Fibroblast of pulmonary artery (primary cell): ENCODE data around the gene PPP2R2C.

Source experiments
- DNase-seq: peaks from one replicate; pipeline ENCODE4 v3.0.0-alpha.2; 2010; ENCODE audit warnings: low read depth
- H3K4me3 ChIP-seq: replicated peaks from 2 replicates; pipeline ENCODE4 v1.5.1; 2011; ENCODE audit warnings: low read depth, mild to moderate bottlenecking, control low read depth, low read length, moderate library complexity
- TF ChIP-seq, protein P1 (sequence below): IDR thresholded peaks from 2 replicates; pipeline ENCODE4 v1.5.1; 2011; ENCODE audit warnings: mild to moderate bottlenecking, control low read depth, low read length, inconsistent platforms; ENCODE audit errors: missing control alignments

PPP2R2C gene

DNA sequence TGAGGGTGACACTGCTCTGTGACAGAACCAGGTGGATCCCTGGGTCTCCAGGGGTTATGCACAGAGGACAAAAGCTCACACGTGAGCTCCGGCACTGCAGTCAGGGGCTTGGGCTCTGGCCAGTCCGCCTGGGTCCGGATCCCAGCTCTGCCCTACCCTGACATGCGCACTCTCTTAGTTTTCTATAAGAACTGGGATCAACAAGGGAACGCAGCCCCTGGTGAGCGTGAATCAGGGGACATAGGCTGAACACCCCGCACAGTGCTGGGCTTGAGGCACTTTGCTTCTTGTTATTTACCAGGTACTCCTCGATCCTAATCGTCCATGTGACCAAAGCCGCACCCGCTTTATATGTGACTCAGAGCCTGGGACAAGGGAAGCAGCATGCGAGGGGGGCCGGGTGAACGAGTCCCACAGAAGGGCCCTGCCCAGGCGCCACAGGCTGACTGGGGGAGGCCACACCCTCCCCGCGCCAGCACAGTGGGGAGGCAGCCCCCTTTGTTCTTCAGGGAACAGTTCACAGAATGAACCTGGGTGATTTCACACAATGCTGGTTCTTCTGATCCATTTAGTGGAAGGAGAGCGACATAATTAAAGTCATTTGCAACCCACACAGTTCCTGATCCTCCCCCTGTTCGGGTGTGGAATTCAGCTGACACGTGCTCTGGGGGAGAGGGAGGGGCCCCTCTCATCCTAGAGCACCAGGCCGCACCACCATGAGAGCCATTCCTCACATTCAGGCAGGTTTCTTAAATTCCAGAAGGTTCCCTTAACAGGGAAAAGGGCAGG lies 147.2 kb downstream of the PPP2R2C start:
- H3K4me3 ChIP-seq: no peak overlapping the region
- DNase-seq: no peak
- TF ChIP-seq, protein P1, sequence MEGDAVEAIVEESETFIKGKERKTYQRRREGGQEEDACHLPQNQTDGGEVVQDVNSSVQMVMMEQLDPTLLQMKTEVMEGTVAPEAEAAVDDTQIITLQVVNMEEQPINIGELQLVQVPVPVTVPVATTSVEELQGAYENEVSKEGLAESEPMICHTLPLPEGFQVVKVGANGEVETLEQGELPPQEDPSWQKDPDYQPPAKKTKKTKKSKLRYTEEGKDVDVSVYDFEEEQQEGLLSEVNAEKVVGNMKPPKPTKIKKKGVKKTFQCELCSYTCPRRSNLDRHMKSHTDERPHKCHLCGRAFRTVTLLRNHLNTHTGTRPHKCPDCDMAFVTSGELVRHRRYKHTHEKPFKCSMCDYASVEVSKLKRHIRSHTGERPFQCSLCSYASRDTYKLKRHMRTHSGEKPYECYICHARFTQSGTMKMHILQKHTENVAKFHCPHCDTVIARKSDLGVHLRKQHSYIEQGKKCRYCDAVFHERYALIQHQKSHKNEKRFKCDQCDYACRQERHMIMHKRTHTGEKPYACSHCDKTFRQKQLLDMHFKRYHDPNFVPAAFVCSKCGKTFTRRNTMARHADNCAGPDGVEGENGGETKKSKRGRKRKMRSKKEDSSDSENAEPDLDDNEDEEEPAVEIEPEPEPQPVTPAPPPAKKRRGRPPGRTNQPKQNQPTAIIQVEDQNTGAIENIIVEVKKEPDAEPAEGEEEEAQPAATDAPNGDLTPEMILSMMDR: no peak

DNA sequence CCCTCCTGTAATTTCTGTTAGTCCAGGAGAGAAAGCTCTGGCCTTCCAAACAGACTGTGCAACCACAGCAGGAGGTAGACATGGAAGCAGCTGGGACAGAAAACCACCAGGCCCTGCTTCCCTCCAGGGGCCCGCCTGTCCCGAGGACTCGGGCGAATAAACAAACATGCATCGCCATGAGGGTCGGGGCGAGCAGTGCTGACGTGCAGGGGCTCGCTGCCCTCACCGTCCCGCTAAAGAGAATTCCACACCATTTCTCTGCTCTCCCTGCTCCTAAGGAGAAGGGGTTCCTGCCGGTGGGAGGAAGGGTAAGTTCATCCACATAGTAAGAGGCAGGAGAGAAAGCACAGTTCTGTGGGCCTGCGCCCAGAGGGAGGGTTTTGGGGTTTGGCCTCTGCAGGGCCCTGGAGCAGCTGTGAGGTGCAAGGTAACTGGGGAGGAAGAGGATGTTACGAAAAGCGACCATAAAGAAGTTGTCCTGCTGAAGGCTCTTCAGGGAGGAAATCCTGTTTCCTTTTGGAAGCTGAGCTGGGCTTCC lies 147.9 kb downstream of the PPP2R2C start:
- DNase-seq: no peak
- TF ChIP-seq, protein P1: no peak

DNA sequence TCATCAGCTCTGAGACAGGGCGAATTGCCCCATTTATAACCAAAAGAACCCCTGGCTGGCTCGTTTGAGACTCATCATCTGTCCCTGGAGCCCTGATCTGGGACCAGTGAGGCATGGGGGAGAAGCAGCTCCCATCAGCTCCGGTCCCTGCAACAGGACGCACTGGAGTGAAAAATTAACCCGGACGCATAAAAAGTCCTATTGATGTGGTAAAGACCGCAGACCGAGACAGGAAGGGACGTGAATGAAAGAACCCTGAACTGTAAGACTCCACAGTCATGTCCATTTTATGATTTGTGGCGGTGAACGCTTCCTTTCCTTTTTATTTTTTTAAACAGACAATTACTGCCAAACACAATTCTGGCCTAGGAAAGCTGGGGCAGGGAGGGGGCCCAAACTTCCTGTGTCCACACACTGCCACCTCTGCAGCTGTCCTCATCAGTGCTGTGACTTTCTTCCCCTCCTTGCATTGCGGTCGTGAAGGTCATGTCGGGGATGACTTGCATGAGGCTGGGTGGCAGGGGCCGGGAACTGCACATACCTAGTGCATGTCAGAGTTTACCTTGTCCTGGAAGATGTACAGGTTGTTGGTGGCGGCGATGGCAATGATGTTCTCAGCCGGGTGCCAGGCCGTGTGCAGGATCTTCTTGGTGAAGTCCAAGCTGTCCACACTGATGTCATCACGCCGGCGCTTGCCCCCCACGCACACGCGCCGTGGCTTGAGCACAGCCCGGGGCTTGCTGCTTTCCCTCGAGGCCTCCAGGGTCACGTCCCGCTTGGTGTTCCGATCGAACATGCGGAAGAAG lies 149.4 kb downstream of the PPP2R2C start:
- TF ChIP-seq, protein P1: no peak
- no peak overlapping the region for H3K4me3 ChIP-seq
- no peak for DNase-seq

More for the DNA sequence above, 147.9 kb downstream of the PPP2R2C start:
- H3K4me3 ChIP-seq: no peak overlapping the region

DNA sequence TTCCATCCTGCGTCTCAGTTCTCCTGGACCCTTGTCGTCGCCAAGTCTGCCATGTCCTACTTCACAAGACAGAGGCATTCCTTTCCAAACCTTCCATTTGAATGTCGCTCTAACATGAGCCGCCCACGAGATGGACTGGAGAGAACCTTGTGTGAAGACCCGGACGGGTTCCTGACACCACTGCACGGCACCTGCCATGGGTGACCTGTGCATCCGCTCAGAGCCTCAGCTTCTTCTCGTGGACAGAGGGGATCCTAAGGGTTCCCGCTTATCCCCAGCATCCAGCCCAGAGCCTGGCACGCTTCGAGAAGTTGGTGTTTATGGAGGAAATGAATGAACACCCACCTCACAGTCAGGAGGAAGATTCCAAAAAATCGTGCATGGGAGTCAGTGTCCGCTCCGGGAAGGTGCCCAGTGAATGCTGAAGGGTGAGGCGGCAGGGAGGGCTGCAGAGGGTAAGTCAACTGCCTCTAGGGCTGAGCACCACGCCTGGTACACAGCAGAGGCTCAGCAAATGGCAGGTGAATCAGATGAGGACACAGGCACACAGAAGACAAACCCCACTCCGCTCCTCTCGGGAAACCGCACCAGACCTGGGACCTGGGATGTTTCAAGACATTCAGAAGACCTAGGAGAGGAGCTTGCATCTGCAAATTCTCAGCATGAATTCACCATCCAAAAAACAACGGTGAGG lies 150.2 kb downstream of the PPP2R2C start:
- no peak overlapping the region for H3K4me3 ChIP-seq
- DNase-seq: no peak
- TF ChIP-seq, protein P1: no peak

DNA sequence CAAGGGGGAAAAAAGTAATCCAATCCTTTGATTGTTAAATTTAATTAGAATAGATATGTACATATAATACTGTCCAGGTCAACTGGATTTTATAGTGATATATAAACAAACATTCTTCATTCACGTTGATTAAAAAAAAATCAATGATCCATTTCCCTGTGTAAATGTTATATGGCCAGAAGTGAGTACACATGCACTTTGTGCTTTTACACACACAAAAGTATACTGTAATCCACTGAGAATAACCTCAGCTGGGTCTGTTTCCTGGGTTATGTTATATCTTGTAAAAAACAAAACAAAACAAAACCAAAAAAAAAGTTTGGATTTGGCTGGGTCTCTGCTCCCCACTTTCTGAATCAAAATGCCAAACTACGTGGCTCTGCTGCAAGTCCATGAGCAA lies 151.1 kb downstream of the PPP2R2C start:
- DNase-seq: no peak
- H3K4me3 ChIP-seq: no peak overlapping the region
- TF ChIP-seq, protein P1: no peak

DNA sequence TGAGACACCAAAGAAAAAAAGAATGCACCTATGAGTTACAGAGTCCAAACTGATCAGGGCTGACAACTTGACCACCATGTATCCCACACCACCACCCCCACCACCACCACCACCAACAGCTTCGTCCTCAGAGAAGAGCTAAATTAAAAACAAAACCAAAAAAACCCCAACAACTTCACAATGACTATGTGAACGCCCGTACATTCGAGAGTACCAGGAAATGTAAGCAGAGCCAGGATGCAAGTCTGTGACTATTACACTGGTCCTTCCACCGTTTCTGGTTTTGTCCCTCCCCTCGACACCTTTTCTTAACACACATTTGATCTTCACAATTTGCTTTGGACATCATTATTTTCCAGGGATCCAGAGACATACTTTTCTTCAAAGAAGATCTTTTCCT lies 151.8 kb downstream of the PPP2R2C start:
- H3K4me3 ChIP-seq: no peak overlapping the region
- TF ChIP-seq, protein P1: no peak
- no peak for DNase-seq
